Spleen (tissue), 7 donors: ENCODE data around the gene ROR1.

Experiments used
- POLR2AphosphoS5 ChIP-seq, 3 donors: sonication (generic); formaldehyde crosslinking; IDR thresholded peaks; one replicate each; pipeline ENCODE4 v1.5.1; 2017; ENCODE audit warnings: antibody characterized with exemption in 3 of 3
- TF ChIP-seq, protein P1 (sequence below), 11 experiments: fragments of 200-600 bp in 7 of 11; fragments of 450-650 bp in 4 of 11; sonication (generic) in 4 of 11; IDR thresholded peaks in 8 of 11; conservative IDR thresholded peaks in 3 of 11; 1 replicate in 7 of 11; 2 replicates in 4 of 11; pipeline versions ENCODE4 v1.4.0 to v1.8.0; 2016 to 2021; ENCODE audit warnings: antibody characterized with exemption in 11 of 11, inconsistent platforms in 4 of 11, mild to moderate bottlenecking in 1 of 11
- donor health status: DM: no; HTN: no; CAD: no; lungs with moderate emphysema.
- donor health status: DM: no; HTN: no; CAD: no.
- donor health status: DM: no; HTN: no; CAD: no.

DNA sequence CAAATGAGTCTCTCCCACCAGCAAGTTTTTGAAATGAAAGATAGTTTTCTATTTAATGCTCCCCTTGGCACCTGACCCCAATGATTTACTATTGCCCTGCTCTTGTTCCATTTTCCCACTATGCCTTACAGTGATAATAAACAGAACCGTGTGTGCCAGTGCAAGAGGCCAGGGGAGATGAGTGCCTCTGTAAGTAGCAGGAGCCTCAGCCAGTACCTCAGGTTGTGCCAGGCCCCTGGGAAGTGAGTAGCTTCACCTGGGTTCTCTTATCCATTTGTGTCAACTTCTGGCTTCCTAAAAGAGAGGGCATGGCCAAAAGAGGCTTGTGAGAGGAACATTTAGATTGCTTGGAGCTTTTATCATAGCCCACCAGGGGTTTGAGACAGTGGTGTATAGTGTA, 3.4 kb upstream of the ROR1 start:
- TF ChIP-seq POLR2AphosphoS5 (IDR thresholded peaks at IDR 0.05) = no peak
- TF ChIP-seq, protein P1, sequence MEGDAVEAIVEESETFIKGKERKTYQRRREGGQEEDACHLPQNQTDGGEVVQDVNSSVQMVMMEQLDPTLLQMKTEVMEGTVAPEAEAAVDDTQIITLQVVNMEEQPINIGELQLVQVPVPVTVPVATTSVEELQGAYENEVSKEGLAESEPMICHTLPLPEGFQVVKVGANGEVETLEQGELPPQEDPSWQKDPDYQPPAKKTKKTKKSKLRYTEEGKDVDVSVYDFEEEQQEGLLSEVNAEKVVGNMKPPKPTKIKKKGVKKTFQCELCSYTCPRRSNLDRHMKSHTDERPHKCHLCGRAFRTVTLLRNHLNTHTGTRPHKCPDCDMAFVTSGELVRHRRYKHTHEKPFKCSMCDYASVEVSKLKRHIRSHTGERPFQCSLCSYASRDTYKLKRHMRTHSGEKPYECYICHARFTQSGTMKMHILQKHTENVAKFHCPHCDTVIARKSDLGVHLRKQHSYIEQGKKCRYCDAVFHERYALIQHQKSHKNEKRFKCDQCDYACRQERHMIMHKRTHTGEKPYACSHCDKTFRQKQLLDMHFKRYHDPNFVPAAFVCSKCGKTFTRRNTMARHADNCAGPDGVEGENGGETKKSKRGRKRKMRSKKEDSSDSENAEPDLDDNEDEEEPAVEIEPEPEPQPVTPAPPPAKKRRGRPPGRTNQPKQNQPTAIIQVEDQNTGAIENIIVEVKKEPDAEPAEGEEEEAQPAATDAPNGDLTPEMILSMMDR (IDR thresholded peaks at IDR 0.05 in 8 of 11, conservative IDR thresholded peaks at IDR 0.05 in 3 of 11) = no peak
